Amniotic stem cell (primary cell): ENCODE results near the gene SPTBN1.

Source experiments
- DNase-seq: peaks from one replicate; lab custom pipeline; 2025; lab: John Stamatoyannopoulos, UW

SPTBN1 gene

DNA sequence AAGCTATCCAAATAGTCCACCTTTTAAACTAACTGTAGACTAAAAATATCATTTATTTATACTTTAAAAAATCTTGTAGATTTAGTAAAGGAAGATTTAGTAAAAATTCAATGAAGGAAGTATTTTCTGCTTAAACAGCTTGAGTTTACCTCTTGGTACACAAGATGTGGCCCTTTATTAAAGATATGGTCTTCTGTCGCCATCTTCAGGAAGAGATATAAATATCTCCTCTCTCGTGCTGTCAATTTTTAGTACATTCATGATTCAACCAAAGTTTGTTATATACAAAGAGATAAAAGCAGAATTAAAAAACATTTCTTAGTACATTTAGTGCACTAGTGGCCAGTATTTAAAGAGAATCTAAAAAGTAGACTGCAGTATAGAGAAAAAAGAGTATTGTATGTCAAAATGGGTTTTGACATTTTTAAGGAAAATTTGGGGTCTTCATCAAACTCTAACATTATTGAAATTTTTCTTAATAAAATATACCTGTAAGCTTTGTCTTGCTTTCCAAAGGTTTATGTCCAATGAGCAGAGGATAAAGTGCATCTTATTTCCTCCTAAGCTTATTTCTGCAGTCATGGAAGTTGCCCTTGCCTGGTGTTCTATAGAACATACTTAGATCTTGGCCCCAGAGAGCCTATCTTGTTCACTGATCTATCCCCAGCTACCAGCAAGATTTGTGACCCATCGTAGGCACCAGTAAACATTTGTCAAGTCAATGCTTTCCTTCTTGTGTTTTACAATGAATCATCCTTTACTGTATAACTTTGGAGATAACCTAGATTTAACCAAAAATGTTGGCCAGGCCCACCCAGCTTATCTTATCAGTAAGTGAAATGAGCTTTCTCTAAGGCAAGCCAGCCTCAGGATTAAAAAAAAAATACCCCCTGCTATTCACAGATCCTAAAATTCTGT lies 248.8 kb downstream of the SPTBN1 start:
- peak; percentile 42 for DNase-seq

DNA sequence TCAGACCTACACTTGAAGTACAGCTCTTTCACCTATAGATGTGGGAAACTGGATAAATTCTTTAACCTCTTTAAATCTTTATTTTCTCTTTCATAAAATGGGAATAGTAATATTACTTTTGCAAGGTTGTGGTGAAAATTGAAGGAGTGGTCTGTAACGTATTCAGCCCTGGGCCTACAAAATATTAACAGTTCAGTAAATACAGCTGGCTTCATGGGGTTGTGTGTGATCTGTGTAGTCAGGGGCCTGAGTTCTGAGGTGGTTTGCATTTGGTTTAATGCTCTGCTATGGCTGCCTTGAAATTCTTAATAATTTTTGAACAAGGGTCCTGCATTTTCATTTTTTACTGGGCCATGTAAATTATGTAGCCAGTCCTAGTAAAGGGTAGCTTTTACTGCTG lies 250.5 kb downstream of the SPTBN1 start:
- DNase-seq, result no peak

DNA sequence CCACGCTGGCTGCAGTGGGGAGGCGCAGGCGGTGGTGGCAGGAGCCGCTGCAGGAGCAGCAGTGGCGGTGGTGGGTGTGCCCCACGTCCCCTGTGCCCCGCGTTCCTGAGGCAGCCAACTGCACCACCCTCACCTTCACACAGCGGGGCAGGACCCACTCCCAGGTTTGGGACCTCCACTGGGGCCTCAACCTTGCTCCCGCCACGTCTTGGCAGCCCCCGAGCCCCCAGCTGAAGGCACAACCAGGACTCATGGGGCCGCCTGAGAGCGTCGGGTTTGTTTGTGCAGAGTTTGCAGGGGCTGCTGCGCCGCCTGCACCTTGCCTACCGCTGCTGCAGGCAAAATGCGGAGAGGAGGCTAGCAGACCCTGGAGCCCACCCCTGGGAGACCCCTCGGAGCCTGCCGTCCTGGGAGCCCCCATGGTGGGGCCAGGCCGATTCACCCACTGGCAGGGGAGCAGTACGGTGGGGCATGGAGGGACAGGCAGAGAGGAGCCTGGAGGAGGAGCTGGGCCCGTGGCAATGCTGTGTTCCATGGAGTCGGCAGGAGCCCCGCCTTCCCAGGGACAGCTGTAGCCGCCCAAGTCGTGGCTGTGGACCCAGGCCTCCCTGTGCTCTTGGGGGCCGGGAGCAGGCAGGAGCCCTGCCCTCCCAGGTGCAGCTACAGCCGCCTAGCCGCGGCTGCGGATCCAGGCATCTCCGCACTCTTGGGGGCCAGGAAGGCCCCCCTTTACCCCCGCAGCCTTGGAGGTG lies 252.6 kb downstream of the SPTBN1 start:
- DNase-seq, result no peak

DNA sequence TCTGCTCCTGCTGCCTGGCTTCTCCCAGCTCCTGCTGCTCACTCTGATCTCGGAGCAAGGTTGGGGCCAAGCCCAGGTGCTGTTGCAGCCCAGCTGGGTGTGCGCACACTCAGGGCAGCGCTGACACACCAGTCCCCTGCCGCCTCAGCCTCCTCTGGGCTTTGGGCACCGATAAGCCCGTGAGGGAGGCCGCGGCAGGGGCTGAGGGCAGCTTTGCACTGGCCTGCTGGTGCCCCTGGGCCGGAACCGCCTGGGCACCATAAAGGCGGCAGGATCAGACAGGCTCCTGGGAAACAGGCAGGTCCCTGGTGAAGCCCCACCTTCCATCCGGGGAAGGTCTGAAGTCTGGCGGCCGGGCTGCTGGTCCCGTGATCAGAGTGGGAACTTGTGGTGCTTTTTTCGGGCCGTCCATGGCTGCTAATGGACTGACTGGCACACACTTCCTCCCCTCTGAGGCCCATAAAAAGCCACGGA lies 253.2 kb downstream of the SPTBN1 start:
- DNase-seq, result no peak

DNA sequence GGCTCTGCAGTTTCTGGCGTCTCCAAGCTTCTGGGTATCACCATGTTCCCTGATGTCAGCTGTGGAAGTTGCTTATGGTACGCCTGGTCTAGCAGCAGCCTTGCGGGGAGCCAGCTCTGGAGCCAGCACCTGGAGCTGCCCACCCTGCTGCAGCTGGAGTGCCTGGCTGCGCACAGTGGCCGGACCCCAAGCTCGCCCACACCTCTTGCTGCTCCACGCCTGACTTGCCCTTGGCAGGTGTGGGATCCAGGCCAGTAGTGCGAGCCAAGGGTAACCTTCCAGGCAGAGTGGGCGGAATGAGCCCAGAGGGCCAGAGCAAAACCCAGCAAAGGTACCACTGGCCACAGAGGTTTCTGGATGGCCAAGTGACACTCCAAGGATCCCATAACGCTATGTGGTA lies 254.1 kb downstream of the SPTBN1 start:
- DNase-seq, result no peak

DNA sequence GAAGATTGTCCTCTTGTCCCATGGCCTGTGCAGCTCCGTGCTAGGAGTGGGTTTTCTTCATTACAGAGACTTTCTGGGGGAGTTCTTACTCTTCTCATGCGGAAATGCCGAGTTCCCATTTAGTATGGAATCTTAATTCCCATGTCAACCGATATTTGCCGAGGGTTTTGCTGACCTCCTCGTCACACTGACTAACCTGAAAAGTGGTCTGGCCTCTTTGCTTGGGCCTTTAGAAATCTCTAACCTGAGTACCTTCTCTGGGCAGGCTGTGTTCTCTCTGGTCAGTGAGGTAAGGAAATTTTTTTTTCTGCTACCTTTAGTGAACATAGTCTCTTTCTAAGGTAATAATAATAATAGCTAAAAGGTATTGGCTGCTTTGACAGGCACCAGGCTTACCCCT lies 256.4 kb downstream of the SPTBN1 start:
- no peak for DNase-seq

DNA sequence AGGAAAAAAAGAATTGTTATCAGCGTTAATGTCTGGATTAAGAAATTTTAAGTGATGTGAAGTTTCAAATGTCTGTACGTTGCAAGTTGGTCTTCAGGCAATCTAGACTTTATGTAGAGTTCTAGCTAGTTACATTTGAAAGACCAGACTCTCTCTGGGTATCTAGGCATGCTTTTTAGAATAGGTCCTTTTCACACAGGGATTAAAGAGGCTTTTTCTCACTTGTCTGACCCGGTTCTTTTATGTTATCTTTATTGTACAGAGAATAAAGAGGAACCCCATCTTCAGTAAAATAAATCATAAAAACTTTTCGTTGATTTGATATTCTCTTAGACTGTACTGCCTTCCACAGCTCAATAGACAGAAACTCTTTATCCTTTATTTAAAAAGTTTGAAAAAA lies 258.9 kb downstream of the SPTBN1 start:
- DNase-seq, result no peak

DNA sequence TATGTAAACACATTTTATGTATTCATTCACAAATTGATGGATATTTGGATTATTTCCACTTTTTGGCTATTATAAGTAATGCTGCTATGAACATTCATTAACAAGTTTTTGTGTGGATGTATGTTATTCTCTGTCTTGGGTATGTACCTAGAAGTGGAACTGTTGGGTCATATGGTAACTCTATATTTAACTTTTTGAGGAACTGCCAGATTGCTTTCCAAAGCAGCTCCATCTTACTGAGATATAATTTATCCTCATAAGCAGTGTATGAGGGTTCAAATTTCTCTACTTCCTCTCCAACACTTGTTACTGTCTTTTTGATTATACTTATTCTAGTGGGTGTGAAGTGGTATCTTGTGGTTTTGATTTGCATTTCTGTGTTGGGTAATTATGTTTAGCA lies 260.2 kb downstream of the SPTBN1 start:
- DNase-seq, result no peak

DNA sequence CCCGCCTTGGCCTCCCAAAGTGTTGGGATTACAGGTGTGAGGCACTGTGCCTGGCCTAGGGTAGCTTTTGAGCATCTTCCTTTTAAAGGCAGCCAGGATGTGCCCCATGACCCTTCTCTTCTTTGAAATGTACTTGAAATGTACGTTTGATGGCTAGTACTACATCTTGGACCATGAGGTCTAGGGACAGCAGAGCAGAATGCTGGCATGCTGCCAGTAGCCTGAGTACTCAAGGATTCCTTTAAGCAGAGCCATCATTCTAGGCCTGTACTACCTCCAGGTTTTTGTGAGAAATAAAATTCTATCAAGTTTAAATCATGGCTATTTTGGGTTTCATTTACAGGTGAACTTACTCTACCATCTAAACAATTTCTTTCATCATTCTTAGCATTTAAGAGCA lies 264.4 kb downstream of the SPTBN1 start:
- no peak for DNase-seq
